Cortex of kidney (tissue), 1 donor: ENCODE results near the gene EVA1C.
"Not testable (repeated sequence)": the region's sequence is repeated elsewhere in the genome, so short reads cannot be mapped to it uniquely, and the experiment has no call there.

Experiments used
- DNase-seq: peaks from one replicate; lab custom pipeline; 2025; lab: John Stamatoyannopoulos, UW

Gene EVA1C

DNA sequence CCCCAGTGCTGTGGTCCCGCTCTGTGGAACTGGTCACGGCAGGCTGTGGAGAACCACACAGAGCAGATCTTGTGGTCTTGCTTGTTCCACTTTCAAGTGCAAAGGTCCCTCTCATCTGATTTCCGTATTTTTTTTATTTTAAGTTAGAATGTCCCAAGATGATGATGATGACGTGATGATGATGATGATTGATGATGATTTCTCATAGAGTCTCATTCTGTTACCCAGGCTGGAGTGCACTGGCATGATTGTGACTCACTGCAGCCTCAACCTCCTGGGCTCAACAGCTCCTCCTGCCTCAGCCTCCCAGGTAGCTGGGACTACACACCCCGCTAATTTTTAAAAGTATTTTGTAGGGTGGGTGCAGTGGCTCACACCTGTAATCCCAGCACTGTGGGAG is 12.2 kb downstream of the EVA1C start:
- DNase-seq = no peak

DNA sequence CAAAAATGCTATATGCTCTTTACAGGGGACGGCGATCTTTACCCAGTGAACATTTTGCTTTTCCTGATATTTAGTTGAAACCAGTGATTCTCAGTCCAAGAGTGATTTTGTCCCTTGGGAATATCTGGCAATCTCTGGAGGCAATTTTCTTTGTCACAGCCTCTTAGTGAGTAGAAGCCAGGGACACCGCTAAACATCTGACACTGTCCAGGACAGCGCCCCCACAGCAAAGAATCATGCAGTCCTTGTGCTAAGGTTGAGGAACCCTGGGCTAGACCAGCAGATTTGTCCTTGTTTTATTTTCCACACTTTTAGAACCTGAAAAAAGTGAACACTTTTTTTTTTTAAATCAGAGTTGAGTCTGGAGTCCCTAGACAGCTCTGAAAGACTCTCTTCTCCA is 13.1 kb downstream of the EVA1C start:
- DNase-seq = no peak

DNA sequence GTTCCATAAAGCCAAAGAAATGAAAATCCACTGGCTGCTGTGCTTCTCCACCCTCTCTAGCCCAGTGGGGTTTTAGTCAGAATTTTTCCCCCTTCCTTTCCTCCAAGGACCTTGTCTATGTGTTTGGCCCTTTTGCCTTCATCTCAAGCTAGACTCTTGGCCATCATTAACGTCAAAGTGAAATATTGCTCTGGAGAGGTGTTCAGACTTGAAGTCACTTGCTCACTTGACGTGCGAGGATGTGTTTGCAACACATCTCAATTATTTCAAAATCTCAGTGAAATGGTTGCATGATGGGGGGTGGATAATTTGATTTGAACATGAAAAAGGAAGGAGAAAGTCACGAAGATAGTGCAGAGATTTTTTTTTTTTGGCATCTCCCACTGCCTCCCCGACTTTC is 13.6 kb downstream of the EVA1C start:
- no peak for DNase-seq

DNA sequence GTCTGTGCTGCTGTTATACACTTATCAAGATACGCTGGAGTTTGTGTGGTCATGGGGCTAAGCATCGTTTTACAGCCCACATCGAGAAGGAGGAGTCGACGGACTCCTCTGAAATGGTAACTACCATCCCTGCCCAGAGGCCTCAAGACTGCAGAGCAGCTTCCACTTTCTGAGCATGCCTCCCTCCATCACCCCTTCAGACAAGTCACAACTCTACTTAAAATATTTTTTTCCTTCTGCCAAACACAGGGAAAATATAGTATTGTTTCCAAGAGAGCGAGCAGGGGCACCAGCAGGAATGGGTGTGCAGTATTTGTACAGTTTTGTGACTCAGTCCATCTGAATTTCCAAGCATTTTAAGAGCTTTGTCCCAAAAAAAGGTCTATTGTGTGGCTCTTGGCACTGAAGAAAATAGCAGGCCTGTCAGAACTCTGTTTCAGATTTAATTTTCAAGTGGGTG is 14.1 kb downstream of the EVA1C start:
- no peak for DNase-seq

DNA sequence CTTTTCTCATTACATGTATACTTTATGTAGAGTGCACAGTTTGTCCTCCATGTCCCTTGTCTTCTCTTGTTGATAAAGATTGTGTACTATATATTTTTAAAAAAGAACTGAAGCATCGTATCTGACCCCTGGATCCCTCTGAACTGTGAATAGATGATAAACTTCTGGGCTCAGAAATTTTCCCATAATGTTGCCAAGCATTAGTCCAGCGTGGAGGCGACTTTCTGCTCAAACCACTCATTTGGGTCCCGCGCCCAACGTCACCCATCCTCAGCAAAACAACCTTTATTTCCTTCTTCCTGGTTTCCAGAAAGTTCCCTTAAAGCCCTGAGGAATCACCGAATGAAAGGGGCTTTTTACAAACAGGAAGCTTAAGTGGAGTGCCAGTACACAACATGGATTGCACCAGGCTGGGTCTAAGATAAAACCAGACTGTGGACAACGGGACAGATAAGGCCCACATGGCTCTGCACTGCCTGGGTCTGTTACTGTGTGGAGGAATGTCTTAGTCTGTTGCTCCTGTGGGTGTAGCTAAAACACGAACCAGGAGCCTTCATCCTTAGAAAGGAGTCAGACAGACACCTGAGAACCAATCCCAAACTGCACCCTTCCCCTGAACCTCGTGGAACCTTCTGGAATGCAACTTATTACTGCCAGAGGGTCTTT is 15.6 kb downstream of the EVA1C start:
- no peak for DNase-seq

DNA sequence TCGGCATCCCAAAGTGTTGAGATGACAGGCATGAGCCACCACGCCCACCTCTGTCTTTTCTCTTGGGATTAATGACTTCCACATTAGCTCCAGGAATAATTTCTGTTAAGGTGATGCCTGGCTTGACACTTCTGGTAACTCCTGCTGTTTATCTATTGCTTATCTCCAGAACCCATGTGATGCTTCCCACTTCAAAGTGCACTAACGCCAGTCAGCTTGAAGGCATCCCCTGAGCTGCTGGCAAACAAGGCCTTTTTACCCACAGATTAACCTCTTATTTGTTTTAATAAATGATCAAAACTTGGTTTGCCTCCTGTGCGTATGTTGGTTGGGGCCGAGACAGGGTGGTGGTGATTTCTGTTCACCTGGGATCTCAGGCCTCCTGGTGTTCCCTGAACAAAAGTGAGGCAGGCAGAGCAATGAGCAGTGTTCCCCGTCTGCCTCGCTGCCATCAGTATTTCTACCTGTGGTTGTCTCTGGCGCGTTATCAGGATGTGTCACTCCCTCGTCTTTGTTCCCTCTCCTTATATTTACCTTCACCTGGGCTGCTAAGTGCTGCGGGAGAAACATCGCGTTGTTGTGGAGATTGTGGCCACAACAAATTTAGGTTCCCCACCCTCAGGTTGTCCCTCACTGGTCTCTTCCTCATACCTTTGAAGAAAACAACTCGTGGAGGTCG is 20.6 kb downstream of the EVA1C start:
- not testable (repeated sequence) for DNase-seq

DNA sequence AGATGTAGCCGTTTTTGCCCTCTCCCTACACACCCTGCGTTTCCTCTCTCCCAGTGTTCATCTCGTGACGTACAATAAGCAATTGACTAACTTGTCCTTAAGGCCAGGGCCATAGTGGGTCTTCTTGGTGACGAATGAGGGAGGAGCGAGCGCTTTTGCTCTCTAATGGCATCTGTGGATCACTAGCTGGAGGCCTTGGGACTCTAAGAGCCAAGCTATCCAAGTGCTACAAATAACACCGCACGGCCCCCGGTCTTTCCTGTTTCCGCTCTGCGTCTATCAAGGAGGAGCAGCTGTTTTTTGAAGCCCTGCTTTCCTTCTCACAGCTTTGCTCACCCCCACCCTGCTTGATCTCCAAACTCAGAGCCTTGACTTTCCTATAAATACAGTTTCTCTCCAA is 25.2 kb downstream of the EVA1C start:
- no peak for DNase-seq

DNA sequence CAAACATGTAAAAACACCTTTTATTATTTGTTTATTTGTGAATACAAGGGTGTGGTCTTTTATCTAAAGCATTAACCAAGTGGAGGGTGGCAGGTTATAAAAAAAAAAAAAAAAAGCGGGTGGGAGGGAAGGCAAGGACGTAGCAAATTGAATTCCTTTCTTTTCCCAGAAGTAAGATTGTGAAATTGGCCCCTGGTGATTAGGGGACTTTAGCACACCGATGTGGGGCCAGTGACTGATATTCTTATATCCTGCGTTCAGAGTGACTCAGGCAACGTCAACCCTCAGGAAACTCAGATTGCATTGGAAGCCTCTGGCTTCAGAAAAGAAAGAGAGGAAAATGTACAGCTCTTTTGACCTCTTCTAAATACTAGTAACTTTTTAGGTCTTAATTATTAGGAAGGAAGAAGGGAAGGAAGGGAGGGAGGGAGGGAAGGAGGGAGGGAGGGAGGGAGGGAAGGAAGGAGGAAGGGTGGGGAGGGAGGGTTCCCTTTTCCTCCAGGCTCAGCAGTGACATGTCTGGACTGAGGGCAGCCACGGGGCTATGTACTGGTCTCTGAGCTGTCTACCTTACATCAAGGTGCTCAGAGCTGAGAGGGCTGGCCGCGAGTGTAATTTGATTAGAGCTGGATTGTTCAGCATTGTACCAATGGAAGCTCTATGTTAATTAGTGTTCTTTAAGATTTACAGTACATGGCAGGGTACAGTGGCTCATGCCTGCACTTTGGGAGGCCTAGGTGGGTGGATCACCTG is 30.2 kb downstream of the EVA1C start:
- DNase-seq = no peak

DNA sequence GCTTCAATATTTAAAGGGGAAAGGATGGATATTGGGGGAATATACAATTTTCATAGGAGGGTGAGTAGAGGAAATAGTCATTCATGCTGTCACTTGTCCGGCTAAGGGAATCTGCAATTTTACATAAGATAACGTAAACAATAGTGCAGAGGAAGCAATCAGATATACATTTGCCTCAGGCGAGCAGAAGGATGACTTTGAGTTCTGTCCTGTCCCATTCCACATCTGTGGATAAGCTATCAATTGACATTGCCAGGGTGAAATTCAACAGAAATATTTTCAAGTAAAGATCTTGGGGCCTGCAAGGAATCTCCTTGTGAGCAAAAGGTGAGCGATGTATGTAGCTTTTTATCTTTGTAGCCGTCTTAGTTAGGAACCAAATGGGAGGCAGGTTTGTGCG is 32.6 kb downstream of the EVA1C start:
- DNase-seq = no peak

DNA sequence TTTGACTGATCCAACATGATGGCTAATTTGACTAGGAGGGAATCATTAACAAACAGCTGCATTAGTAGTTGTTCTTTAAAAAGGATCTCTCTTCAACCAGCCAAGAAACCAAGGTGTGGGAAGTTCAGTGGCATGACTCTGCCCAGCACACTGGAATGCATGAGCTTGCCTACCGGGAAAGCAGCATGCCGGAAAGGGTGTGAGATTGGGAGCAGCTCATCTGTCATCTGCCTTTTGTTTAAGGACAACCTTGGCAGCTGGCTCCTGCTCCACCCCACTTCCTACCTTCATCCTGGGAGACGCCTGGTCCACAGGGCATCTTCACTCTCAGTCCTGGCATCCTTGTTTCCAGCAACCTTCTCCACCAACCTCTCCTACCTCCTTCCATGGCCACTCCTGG is 33.9 kb downstream of the EVA1C start:
- not testable (repeated sequence) for DNase-seq

DNA sequence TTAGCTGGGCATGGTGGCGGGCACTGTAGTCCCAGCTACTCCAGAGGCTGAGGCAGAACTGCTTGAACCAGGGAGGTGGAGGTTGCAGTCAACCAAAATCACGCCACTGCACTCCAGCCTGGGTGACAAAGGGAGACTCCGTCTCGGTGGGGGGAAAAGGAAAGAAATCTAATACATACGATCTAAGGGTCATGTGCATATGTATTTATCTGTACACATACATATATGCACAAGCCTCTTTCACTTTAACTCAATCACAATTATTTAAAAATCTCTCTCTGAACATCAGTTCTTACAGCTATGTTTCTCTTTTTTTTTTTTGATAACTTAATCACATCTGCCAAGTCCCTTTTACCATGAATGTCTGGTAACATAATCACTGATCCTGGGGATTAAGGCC is 34.7 kb downstream of the EVA1C start:
- no peak for DNase-seq

DNA sequence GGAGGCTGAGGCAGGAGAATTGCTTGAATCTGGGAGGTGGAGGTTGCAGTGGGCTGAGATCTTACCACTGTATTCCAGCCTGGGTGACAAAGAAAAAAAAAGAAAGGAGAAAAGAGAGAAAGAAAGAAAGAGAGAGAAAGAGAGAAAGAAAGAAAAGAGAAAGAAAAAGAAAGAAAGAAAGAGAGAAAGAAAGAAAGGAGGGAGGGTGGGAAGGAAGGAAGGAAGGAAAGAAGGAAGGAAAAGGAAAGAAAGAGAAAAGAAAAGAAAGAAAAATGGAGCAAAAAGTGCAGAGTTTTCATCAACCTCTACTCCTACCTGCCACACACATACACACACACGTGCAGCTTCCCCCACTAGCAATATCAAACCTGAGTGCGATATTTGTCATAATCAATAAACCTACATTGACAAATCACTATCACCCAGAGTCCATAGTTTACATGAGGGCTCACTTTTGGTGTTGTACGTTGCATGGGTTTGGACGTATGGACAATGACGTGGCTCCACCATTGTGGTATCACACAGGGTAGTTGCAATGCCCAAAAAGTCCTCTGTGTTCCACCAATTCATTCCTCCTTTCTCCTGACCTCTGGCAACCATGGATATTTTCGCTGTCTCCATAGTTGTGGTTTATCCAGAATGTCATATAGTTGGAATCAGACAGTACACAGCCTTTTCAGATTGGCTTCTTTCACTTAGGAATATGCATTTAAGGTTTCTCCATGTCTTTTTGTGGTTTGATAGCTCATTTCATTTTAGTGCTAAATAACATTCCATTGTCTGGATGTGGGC is 36.5 kb downstream of the EVA1C start:
- DNase-seq = no peak

DNA sequence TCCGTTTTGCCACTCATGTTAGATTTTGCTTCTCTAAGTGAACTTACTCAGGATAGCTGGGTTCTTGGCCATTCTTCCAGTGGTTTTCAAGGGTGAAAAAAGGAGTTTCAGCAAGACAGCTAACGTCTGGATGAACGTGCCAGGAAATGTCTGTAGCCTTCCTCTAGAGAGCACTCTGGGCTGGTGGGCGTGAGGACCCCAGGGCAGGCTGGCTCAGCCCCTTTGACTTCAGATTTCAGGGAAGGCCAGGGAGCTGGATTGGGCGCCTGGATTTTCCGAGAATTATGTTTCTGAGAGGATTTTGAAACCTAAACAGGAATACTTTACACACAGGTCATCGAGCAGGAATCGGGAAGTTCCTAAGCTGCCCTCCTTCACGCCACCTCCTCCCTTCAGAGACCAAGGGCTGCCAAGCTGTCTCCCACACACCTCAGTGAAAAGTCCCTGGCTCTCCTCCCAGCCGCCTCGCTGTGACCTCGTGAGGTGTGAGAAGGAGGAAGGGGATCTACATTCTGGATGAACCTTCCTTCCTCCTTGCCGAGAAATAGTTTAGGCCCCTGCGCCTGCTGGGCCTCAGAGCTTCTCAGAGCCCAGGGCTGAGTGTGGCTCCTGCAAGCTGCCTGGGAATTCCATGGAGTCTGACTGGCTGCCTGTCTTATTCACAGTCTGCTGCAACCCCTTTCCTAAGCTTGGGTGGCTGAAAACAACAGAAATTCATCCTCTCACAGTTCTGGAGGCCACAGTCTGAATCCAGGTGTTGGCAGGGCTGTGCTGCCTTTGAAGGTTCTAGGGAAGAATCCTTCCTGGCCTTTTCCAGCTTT is 38.6 kb downstream of the EVA1C start:
- not testable (repeated sequence) for DNase-seq

DNA sequence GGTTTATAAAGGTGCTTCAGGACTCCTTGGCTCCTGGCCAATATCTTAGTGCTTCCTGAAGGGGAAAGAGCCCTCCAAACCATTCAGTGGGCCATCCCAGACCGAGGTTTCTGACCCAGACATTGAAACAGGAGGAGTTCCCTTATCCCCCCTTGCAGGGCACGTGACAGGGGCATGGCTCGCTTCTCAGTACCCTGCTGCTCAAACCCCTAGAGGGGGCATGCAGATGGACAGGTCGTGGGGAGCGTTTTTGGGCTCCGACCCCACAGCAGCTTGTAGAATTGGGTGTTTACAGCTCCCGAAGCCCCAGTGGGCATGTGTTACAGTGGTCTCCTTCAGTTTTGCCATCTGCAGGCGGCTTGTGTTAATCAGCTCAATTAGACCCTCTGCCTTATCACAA is 39.7 kb downstream of the EVA1C start:
- DNase-seq = not testable (repeated sequence)

DNA sequence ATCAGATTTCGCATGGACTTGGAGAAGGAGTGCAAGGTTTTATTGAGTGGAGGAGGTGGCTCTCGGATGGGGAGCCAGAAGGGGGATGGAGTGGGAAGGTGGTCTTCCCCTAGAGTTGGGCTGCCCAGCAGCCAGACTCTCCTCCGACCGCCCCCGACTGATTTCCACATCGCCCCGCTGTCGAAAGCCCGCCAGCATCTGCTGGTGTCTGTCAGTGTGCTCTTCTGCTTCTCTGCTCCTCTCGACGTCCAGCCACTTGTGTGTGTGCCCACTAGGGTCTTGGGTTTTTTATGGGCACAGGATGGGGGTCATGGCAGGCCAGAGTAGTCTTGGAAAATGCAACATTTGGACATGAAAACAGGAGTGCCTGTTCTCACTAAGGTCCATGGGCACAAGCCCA is 40.1 kb downstream of the EVA1C start:
- DNase-seq = no peak

DNA sequence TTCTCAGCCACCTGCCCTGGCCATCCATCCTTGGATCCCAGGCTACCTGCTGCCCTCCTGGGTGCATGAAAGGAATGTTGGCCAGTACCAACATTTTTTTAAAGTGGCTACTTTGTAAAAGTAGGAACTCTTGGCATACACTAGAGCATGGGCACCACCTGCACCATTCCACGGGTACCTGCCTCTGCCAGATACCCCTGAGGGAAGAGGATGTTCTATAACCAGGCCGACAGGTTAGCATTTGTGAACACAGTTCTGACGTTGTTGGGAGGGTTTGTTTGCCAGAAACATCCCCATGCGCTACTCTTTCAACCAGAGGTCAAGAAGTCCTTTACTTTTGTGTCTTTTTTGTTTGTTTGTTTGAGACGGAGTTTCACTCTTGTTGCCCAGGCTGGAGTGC is 43.0 kb downstream of the EVA1C start:
- no peak for DNase-seq

DNA sequence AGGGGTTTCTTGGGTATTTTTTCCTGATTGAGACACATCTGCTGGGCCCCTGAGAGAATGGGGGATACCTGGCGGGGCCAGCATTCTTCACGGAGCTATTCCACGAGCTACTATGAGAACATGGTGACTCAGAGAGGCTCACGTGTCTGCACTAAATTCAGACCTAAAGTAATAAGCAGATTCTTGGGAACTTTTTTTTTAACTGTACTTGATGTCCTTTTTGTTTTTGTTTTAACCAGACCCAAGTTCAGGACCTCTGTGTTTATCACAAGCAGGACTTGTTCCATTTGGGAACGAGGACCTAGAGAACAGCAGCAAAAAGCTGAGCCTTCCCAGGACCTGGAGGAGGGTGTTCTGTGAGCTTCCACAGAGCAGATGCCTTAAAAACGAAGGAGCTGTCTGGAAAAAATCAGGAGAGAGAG is 44.0 kb downstream of the EVA1C start:
- DNase-seq = no peak

DNA sequence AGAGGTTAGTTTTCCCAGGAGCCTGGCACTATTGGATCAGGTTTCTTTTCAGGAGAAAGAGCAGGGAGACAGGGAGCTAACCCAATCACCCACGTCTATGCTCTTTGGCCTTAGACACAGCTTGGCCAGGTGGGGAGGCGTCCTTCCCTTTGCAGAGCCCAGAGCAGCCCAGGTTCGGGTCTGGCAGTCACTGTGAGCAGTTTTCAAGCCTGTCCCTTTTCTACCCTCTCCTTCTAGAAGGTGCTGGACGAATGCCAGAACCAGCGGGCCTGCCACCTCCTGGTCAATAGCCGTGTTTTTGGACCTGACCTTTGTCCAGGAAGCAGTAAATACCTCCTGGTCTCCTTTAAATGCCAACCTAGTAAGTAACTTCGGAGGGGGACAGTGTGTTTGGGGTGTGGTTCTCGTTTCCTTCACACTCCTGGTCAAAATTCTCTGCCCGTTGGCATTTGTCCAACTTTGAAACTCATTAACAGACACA is 44.9 kb downstream of the EVA1C start:
- no peak for DNase-seq

DNA sequence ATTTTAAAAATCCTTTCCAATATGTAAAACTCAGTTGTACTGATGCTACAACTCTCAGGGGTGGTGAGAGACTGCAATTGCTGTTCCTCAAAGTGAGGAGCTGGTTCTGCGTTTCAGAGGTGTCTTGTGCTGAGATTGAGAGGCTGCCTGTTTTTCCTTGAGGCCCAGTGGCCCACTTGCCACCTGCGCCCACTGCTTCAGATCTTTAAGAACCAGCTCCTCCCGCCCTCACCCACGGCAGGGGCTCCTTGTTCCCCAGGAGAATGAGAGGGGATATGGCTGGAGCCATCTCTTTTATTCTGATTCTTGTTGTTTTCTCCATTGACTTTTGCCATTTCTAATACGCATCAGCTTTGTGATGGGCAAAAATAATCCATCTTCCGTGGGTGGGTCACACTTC is 45.5 kb downstream of the EVA1C start:
- DNase-seq = no peak

DNA sequence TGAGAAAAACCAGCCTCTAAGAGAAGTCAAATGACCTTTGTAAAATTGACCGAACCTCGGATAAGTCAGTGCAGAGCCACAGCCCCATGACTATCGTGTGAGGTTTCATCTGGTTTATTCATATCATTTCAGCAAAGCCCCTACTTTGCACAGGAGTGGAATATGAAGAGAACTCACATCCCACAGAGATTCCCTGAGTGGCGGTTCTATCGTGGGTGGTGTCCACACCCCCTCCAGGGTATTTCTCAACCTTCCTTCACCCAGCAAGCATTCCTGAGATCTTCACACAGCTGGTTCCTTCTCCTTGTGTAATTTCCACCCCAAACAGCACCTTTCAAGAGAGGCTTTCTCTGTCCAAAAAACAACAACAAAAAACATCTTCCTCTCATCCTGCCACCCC is 47.5 kb downstream of the EVA1C start:
- no peak for DNase-seq

DNA sequence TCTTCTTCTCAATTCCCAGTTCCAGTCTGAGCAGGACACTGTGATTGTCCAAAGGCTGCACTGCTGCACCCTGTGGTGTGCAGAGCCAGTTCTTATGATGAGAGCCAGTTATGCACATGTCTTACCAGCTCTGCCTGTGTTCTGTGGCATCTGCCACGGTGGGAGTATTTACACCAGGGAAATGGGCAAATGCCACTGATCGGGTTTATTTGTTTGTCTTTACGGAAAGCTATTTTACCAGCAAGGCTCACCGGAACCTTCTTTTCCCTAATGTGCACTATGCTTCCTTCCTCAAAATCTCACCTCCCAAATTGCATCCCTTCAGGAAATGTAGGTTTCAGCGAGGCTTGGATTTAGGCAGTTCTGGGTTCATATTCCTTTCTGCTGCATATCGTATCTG is 49.0 kb downstream of the EVA1C start:
- no peak for DNase-seq
